ENCODE results near the gene ZNF3.

The ZNF3 gene

DNA sequence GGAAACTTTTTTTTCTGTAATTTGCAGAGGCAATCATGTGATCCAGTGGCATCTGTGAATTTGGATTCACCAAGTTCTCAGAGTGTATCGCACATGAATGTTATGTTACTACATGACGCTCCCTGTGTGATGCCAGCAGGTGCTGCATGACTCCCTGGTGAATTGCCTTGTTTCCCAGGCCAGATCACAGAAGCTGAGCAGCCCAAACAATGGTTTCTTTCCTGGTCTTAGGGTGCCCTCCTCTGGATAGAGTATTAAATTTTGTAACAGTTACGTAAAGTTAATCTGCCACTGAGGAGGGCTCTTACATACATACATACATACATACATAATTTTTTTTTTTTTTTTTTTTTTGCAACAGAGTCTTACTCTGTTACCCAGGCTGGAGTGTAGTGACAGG lies 28.3 kb downstream of the ZNF3 start:
- no peak for ATAC-seq

DNA sequence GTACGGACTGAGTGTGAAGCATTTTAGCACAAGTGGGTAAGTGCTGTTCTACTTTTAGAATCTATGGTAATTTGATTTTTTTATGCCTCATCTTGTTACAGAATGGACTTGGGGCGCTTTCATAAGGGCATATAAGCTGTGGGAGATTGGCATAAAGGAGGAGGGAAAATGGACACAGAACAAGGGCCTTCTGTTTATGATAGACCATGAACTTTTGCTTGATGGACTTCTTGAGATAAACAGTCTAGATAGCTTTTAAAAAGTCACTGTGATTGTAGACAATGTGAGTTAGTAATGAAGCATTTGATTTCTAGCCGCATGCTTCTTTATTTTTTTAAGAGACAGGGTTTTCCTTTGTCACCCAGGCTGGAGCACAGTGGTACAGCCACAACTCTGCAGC lies 29.9 kb downstream of the ZNF3 start:
- DNase-seq (no peak), ATAC-seq (no peak)

More for the DNA sequence above, 28.3 kb downstream of the ZNF3 start:
- DNase-seq = peak; percentile 12

DNA sequence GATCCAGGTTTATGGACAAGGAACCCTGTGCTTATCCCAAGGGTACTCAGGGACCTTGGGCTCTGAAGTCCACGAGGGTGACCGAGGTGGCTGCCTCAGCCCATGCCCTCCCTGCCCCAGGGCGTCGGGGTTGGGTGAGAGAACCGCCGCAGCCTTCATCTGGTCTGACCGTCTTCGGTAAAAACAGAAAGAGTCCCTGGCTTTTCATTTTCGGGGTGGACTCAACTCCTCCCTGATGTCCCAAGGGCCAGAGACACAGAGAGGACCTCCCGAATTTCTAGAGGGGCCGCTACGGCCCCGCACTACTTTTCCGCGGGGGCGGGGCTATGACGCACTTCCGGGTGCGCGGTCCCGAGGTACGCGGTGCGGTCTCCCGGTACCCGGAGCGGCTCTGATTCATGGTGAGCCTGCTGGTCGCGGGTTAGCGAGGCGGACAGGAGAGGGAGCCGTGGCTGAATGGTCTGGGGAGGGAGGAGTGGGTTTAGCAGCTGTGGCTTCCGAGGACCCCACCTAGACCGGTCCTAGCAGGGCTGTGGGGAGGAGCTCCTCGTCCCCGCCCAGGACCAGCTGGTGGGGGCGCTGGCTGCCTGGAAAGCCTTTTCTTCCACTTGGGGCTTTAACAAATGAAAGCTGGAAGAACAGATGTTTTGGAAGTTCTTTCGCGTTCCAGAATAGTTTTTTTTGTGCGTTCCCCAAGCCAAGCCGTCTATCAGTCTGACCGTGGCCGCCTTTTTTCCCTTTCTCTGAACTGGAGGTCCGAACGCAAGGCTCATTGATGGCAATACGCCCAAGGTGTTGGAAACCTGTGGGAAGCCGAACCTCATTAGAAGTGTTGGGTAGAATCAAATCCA lies 31.9 kb downstream of the ZNF3 start, which contains the start of gene ZSCAN21:
Gene ZSCAN21 (plus strand): TSS at position 334 of the 851 bp plus-strand sequence. CDS start 7,233 bp downstream, outside the sequence.
- ATAC-seq = peak; percentile 94
- DNase-seq = peak; percentile 89

- no peak for ATAC-seq
Observed at GRCh38 chr7:100048680-100049079, 32.8 kb downstream of the ZNF3 start.

GRCh38 chr7:100044718-100045117 lies 36.8 kb downstream of the ZNF3 start:
- no peak for ATAC-seq
- DNase-seq = no peak

More at GRCh38 chr7:100048680-100049079, 32.8 kb downstream of the ZNF3 start:
- DNase-seq = peak; percentile 8

DNA sequence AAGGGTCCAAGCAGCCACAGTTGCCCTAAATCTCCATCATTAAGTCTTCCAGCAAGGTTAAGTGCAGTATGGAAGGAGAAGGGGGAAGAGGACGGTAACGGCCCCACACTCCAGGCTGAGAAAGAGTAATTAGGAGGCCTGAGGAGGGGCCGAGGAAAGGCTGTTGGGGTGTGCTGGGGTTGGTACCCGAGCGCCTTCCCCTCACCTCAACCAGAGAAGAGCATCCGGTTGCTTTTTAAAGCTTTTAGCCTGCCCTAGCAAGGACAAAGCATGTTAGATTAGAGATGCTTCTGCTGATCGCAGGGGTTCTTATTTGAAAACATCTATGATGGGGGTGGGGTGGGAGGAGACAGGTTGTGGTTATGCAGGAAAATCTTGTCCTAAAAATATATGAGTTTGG lies 40.9 kb downstream of the ZNF3 start:
- DNase-seq (no peak), ATAC-seq (no peak)

DNA sequence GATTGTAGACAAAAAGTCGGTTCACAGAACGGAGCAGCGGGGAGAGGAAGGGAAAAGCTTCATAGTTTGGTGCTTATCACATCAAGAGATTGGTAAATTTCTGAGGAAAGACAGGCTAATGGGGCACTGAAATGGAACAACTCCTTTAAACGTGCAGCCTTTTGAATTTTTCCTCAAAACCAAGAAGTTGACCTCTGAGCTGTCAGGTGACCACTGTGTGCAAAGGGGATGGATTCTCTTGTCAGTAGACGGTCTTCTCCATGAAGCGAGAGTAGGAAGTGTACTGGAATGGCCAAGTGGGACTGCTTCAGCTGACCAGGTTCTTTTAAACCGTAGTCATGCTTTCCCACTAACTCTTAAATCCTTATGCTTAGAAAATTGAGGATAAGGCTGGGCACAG lies 43.2 kb downstream of the ZNF3 start:
- no peak for DNase-seq
- ATAC-seq = no peak

GRCh38 chr7:100035876-100036275 lies 45.6 kb downstream of the ZNF3 start:
- DNase-seq (no peak), ATAC-seq (no peak)

DNA sequence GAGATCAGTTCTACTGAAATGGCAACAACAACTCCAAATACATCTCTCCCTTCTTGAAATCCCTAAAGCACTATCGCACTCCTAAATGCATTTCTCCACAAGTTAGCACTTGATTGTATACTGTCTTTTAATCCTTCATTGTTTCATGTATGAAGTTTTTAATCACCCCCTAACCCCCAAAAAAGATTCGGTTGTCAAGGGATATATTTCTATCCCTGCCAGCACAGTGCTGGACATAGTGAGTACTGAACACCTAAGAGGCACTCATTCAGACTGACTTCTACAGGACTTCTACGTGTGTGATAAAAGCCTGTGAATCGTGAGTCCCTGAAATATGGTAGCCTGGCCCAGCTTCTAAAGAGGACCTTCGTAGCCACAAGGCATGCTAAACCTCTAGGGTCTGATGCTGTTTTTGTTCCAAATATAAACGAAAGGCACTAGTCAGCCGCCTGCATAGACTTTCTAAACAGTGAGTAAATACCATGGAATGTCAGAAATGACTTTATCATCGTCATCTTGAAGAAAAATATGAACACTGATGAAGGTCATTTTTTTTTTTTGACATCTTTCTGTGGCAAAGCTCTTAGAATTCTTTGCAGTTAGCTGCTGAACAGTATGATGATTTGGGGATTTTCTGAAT lies 46.5 kb downstream of the ZNF3 start:
- no peak for ATAC-seq

GRCh38 chr7:100033526-100033925 lies 48.0 kb downstream of the ZNF3 start:
- no peak for ATAC-seq
- no peak for DNase-seq

More for the DNA sequence above, 46.5 kb downstream of the ZNF3 start:
- DNase-seq = no peak

GRCh38 chr7:100029596-100029995 lies 51.9 kb downstream of the ZNF3 start:
- ATAC-seq = no peak
- DNase-seq = no peak

DNA sequence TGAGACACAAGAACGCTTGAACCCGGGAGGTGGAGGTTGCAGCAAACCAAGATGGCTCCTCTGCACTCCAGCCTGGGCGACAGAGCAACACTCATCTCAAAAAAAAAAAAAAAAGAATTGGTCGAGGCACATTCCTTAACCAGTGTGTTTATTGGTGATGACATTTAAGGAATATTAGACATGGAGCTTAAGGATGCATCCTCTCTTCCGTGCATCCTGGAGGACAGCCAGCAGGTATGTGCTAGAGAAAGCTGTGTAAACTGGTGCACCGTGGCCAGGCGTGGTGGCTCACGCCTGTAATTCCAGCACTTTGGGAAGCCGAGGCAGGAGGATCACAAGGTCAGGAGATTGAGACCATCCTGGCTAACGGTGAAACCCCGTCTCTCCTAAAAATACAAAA lies 54.3 kb downstream of the ZNF3 start:
- ATAC-seq (no peak), DNase-seq (no peak)

- DNase-seq = no peak
- no peak for ATAC-seq
Observed at GRCh38 chr7:100024020-100024619, 57.4 kb downstream of the ZNF3 start.

DNA sequence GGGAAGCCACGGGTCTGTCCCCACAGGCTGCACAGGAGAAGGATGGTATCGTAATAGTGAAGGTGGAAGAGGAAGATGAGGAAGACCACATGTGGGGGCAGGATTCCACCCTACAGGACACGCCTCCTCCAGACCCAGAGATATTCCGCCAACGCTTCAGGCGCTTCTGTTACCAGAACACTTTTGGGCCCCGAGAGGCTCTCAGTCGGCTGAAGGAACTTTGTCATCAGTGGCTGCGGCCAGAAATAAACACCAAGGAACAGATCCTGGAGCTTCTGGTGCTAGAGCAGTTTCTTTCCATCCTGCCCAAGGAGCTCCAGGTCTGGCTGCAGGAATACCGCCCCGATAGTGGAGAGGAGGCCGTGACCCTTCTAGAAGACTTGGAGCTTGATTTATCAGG lies 58.0 kb downstream of the ZNF3 start:
- ATAC-seq (no peak), DNase-seq (no peak)

DNA sequence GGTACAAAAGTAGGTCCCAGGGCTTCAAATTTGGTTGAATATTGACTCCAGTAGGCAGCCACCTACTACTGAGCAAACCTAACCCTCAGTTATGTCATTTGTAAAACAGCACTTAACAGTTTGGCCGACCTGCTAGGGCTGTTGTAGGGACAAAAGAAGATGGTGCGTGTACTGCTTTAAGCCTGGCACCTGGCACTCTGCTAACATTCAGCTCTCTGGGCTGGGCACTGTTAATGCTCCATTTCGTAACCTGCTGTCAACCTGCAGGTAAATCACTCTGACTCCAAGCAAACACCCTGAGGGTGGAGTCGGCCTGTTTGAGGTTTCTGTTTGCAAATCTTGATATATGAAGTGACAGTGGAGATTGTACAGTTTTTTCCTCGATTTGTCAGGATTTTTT lies 58.9 kb downstream of the ZNF3 start:
- DNase-seq = no peak

GRCh38 chr7:100021297-100021696 lies 60.2 kb downstream of the ZNF3 start:
- DNase-seq = no peak
- no peak for ATAC-seq

More for the DNA sequence above, 58.9 kb downstream of the ZNF3 start:
- no peak for ATAC-seq

All from stimulated activated naive CD8-positive, alpha-beta T cell treated with anti-CD3 and anti-CD28 coated beads, Interleukin-15, Interleukin-2, amounts not matched to agents 100 U/mL and 50 U/mL, for 24 hours (primary cell).